CD4-positive, alpha-beta T cell (primary cell): Measurements from ENCODE around the gene ESR1. TPM values are rescaled to one million over a fixed set of nuclear protein-coding genes. Genes with fewer than 3 reads are reported as not detected.
A peak's percentile ranks its signal among the peaks of the same experiment; 100 is the strongest.

Experiments used
- ATAC-seq: fragments of 200-7000 bp; cut with Tn5 transposase; one replicate; pipeline ENCODE4 v1.10.0; 2022; ENCODE audit warnings: mild to moderate bottlenecking; ENCODE audit not compliant: poor library complexity
- CTCF ChIA-PET: fragments of 350-600 bp; sonication (Branson Sonifier 250); formaldehyde crosslinking; loops from one replicate; lab custom pipeline; 2021; ENCODE audit warnings: antibody characterized with exemption, inconsistent platforms; lab: Charles Lee
- POLR2A ChIA-PET: fragments of 350-600 bp; sonication (Branson Sonifier 250); formaldehyde crosslinking; loops from one replicate; lab custom pipeline; 2021; ENCODE audit warnings: antibody characterized with exemption, inconsistent platforms; lab: Charles Lee
- DNase-seq, 14 experiments: peaks; one replicate each; pipeline ENCODE4 v3.0.0-alpha.2; 2013 to 2020; ENCODE audit warnings: mixed read lengths in 2 of 14
- H3K27ac ChIP-seq, 2 donors: one replicate each; pipeline versions ENCODE4 v1.5.1 to v1.7.0; 2013; ENCODE audit warnings: low read length in 2 of 2, low read depth in 1 of 2, mild to moderate bottlenecking in 1 of 2
- H3K27me3 ChIP-seq, 2 experiments: 1 replicate in 1 of 2; 2 replicates in 1 of 2; pipeline versions ENCODE4 v1.6.1 to v1.7.0; 2013; ENCODE audit warnings: low read length in 2 of 2, control low read depth in 1 of 2, mild to moderate bottlenecking in 1 of 2, moderate library complexity in 1 of 2; ENCODE audit not compliant: insufficient read depth in 2 of 2, control insufficient read depth in 1 of 2
- H3K36me3 ChIP-seq: one replicate; pipeline ENCODE4 v1.6.1; 2013; ENCODE audit warnings: low read length, control low read depth; ENCODE audit not compliant: insufficient read depth
- H3K4me1 ChIP-seq: one replicate; pipeline ENCODE4 v1.6.1; 2013; ENCODE audit warnings: low read length, control low read depth; ENCODE audit not compliant: insufficient read depth
- H3K4me3 ChIP-seq: one replicate; pipeline ENCODE4 v1.5.1; 2013; ENCODE audit warnings: mild to moderate bottlenecking, low read length, moderate library complexity
- H3K9me3 ChIP-seq, 2 experiments: 1 replicate in 1 of 2; 2 replicates in 1 of 2; pipeline versions ENCODE4 v1.6.1 to v1.7.0; 2013; ENCODE audit warnings: low read length in 2 of 2, mild to moderate bottlenecking in 2 of 2, control low read depth in 1 of 2, moderate library complexity in 1 of 2; ENCODE audit not compliant: control insufficient read depth in 1 of 2, insufficient read depth in 1 of 2
- H3K27ac Mint-ChIP-seq: one replicate; pipeline ENCODE4 v1.8.0; 2020; ENCODE audit warnings: mixed read lengths
- H3K27me3 Mint-ChIP-seq: one replicate; pipeline ENCODE4 v1.8.0; 2021; ENCODE audit warnings: mixed read lengths
- H3K36me3 Mint-ChIP-seq: one replicate; pipeline ENCODE4 v1.8.0; 2021; ENCODE audit warnings: low read depth, mixed read lengths
- H3K4me1 Mint-ChIP-seq: one replicate; pipeline ENCODE4 v1.8.0; 2021; ENCODE audit warnings: low read depth, mixed read lengths
- H3K4me3 Mint-ChIP-seq: one replicate; pipeline ENCODE4 v1.8.0; 2020; ENCODE audit warnings: mild to moderate bottlenecking, mixed read lengths
- H3K9me3 Mint-ChIP-seq: one replicate; pipeline ENCODE4 v1.8.0; 2020; ENCODE audit warnings: mixed read lengths
- intact Hi-C, 2 experiments: fragments of 100-400 bp; cut with DNase I in 1 of 2; cut with micrococcal nuclease in 1 of 2; formaldehyde crosslinking; loops; one replicate each; pipeline versions ENCODE4 v1.15.1 to v1.9.0; 2023 to 2025; cut with DNase I, micrococcal nuclease
- total RNA-seq, 174 experiments: library from RNA in 2 of 174; stranded (reverse) in 2 of 174; gene quantifications; one replicate each; pipeline ENCODE4 v1.2.3 and lab custom pipeline; 2021 to 2026
- TF ChIP-seq, protein P1 (sequence below): fragments of 200-600 bp; IDR thresholded peaks from one replicate; pipeline ENCODE4 v1.8.0; 2022; ENCODE audit warnings: antibody characterized with exemption, mild to moderate bottlenecking

The ESR1 gene
- total RNA-seq, 2 experiments from 2014 or later = 2.6 to 2.8 TPM

DNA sequence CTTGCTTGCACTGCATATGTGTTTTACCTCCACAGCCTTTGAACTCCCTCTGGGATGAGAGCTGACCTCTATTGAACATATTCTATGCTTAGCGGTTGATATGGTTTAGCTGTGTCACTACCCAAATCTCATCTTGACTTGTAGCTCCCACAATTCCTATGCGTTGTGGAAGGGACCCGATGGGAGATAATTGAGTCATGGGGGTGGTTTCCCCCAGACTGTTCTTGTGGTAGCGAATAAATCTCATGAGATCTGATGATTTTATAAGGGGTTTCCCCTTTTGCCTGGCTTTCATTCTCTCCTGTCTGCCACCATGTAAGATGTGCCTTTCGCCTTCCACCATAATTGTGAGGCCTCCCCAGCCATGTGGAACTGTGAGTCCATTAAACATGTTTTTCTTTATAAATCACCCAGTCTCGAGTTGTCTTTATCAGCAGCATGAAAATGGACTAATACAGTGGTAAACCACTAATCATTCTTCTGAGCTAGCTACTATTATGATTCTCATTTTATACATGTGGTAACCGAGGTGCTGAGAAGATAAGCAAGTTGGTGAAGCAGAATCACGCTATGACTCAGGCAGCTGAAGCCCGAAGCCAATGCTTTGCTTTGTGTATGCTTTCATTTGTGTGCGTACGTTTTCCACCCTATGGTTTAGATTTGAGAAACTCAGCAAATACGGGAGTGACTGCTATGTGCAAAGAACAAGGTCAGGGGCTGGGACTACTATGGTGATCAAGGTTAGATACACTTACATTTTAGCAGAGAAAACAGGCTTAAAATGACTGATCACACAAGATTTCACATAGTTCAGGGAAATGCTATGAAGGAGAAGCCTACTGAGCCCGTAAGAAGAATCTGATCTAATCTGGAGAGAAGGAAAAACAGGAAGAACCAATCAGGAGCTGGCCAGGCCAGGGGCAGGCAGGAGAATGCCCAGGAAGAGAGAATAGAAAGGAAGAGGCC, 363.5 kb downstream of the ESR1 start:
- peak overlapping the region; percentile 91 for H3K27ac Mint-ChIP-seq
- no peaks in the 10 kb centered on the region for H3K27me3 Mint-ChIP-seq
- H3K36me3 Mint-ChIP-seq = peaks cover 87% of the 10 kb centered on the region
- Histone ChIP-seq H3K9me3 (no peaks in the 10 kb centered on the region), H3K36me3 (peaks cover 85% of the 10 kb centered on the region), H3K4me1 (peaks cover 29% of the 10 kb centered on the region), H3K27ac (peak overlapping the region; percentile 46 to 80), H3K4me3 (peak overlapping the region; percentile 26), H3K27me3 (no peaks in the 10 kb centered on the region)
- POLR2A ChIA-PET = interaction anchor here (5.2 kb wide), 1 partner anchor 13 kb away, joined by 69 read pairs; no protein-coding TSS in a partner anchor
- ATAC-seq (peak; percentile 85), DNase-seq (peak in 9 of 14 experiments; percentile 19 to 80 (median 41))
- H3K4me1 Mint-ChIP-seq = peaks cover 74% of the 10 kb centered on the region
- intact Hi-C loops = loop anchor here (2.0 to 10.0 kb wide), 2 partner anchors 14 to 786 kb away; no protein-coding TSS in a partner anchor
- peak overlapping the region; percentile 62 for H3K4me3 Mint-ChIP-seq
- TF ChIP-seq, protein P1, sequence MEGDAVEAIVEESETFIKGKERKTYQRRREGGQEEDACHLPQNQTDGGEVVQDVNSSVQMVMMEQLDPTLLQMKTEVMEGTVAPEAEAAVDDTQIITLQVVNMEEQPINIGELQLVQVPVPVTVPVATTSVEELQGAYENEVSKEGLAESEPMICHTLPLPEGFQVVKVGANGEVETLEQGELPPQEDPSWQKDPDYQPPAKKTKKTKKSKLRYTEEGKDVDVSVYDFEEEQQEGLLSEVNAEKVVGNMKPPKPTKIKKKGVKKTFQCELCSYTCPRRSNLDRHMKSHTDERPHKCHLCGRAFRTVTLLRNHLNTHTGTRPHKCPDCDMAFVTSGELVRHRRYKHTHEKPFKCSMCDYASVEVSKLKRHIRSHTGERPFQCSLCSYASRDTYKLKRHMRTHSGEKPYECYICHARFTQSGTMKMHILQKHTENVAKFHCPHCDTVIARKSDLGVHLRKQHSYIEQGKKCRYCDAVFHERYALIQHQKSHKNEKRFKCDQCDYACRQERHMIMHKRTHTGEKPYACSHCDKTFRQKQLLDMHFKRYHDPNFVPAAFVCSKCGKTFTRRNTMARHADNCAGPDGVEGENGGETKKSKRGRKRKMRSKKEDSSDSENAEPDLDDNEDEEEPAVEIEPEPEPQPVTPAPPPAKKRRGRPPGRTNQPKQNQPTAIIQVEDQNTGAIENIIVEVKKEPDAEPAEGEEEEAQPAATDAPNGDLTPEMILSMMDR = no peak
- no peaks in the 10 kb centered on the region for H3K9me3 Mint-ChIP-seq
- CTCF ChIA-PET = interaction anchor here (0.6 to 0.7 kb wide), 3 partner anchors 15 to 63 kb away, joined by 3 to 4 read pairs (median 3); no protein-coding TSS in a partner anchor

DNA sequence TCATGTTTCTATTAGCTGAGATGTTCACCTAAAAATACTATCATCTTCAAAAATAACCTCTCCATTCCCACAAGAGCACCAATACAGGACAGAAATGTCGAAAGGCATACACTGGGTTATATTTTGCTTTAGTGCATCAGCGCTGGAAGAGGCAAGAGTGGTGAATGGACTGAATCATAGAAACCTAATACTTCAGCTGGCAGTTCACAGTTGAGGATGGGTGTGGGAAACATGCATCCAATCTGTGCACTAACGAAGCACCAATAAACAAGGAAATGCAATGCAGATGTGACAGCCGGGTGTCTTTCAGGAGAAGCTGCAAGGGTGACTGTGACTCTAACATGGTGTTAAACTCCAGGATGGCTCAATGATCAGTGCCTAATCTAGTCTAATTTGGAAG, 365.8 kb downstream of the ESR1 start:
- H3K4me3 Mint-ChIP-seq = peak overlapping the region; percentile 31
- H3K9me3 ChIP-seq = no peaks in the 10 kb centered on the region
- no peak overlapping the region for H3K4me3 ChIP-seq
- ATAC-seq = no peak
- peak overlapping the region; percentile 74 for H3K27ac Mint-ChIP-seq
- H3K36me3 Mint-ChIP-seq = peaks cover 84% of the 10 kb centered on the region
- CTCF ChIA-PET = interaction anchor here (1.3 kb wide), 2 partner anchors 10 to 11 kb away, joined by 3 to 4 read pairs; no protein-coding TSS in a partner anchor
- peaks cover 29% of the 10 kb centered on the region for H3K4me1 ChIP-seq
- DNase-seq = no peak
- TF ChIP-seq, protein P1 = no peak
- H3K27me3 Mint-ChIP-seq = no peaks in the 10 kb centered on the region
- intact Hi-C loops = loop anchor here in 1 of 2 experiments (10.0 kb wide), 1 partner anchor 789 kb away; no protein-coding TSS in a partner anchor
- H3K27me3 ChIP-seq = no peaks in the 10 kb centered on the region
- peaks cover 67% of the 10 kb centered on the region for H3K4me1 Mint-ChIP-seq
- peaks cover 86% of the 10 kb centered on the region for H3K36me3 ChIP-seq
- no peaks in the 10 kb centered on the region for H3K9me3 Mint-ChIP-seq
- no peak overlapping the region for H3K27ac ChIP-seq
- POLR2A ChIA-PET = interaction anchor here (1.1 to 5.2 kb wide), 2 partner anchors 11 to 52 kb away, joined by 3 to 69 read pairs; no protein-coding TSS in a partner anchor

DNA sequence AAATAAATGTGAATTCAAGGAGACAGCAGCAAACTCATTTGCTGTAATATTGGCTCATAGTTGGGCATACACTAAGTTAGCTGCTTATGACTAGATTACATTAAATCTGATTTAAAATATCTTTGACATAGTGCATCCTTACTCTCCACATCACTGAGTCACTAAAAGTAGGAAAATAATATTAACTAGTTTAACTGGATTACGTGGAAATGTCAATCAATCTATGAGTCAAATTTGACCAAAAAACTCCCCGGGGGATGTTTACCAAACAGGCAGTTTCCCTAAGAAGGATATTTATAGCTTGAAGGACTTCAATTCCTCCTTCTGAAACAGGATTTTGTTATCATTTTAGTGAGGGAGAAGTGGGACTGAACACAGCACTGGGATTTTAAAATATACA, 366.5 kb downstream of the ESR1 start:
- Histone ChIP-seq H3K36me3 (peaks cover 89% of the 10 kb centered on the region), H3K27ac (peak overlapping the region in 1 of 2 donors; percentile 19), H3K4me1 (peaks cover 29% of the 10 kb centered on the region), H3K4me3 (no peak overlapping the region), H3K9me3 (no peaks in the 10 kb centered on the region), H3K27me3 (no peaks in the 10 kb centered on the region)
- POLR2A ChIA-PET = interaction anchor here (1.1 to 5.2 kb wide), 2 partner anchors 10 to 51 kb away, joined by 3 to 69 read pairs; no protein-coding TSS in a partner anchor
- Mint-ChIP-seq H3K9me3 (no peaks in the 10 kb centered on the region), H3K27ac (peak overlapping the region; percentile 74), H3K27me3 (no peaks in the 10 kb centered on the region), H3K4me1 (peaks cover 63% of the 10 kb centered on the region), H3K36me3 (peaks cover 84% of the 10 kb centered on the region), H3K4me3 (no peak overlapping the region)
- intact Hi-C loops = loop anchor here in 1 of 2 experiments (10.0 kb wide), 1 partner anchor 789 kb away; no protein-coding TSS in a partner anchor
- CTCF ChIA-PET = interaction anchor here (0.6 to 1.3 kb wide), 4 partner anchors 9 to 758 kb away, joined by 3 to 4 read pairs (median 3); no protein-coding TSS in a partner anchor
- TF ChIP-seq, protein P1 = no peak
- ATAC-seq (no peak), DNase-seq (no peak)
